AG09309 (cell line): ENCODE measurements around the gene GPR25.

Experiments
- DNase-seq: peaks from one replicate; pipeline ENCODE4 v3.0.0-alpha.2; 2010; ENCODE audit warnings: low read depth
- H3K4me3 ChIP-seq: 2 replicates; pipeline ENCODE4 v1.5.1; 2011; ENCODE audit warnings: mild to moderate bottlenecking, low read depth, low read length, moderate library complexity; ENCODE audit not compliant: control insufficient read depth
- TF ChIP-seq, protein P1 (sequence below): IDR thresholded peaks from 2 replicates; pipeline ENCODE4 v1.5.1; 2011; ENCODE audit warnings: mild to moderate bottlenecking, low read depth, low read length, inconsistent platforms; ENCODE audit not compliant: insufficient read depth, control insufficient read depth; ENCODE audit errors: missing control alignments

GPR25 gene

DNA sequence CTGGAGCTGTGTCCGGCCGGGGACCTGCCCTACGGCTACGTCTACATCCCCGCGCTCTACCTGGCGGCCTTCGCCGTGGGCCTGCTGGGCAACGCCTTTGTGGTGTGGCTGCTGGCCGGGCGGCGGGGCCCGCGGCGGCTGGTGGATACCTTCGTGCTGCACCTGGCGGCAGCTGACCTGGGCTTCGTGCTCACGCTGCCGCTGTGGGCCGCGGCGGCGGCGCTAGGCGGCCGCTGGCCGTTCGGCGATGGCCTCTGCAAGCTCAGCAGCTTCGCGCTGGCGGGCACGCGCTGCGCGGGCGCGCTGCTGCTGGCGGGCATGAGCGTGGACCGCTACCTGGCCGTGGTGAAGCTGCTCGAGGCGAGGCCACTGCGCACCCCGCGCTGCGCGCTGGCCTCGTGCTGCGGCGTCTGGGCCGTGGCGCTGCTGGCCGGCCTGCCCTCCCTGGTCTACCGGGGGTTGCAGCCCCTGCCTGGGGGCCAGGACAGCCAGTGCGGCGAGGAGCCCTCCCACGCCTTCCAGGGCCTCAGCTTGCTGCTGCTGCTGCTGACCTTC is 412 bp downstream of the GPR25 start:
- TF ChIP-seq, protein P1, sequence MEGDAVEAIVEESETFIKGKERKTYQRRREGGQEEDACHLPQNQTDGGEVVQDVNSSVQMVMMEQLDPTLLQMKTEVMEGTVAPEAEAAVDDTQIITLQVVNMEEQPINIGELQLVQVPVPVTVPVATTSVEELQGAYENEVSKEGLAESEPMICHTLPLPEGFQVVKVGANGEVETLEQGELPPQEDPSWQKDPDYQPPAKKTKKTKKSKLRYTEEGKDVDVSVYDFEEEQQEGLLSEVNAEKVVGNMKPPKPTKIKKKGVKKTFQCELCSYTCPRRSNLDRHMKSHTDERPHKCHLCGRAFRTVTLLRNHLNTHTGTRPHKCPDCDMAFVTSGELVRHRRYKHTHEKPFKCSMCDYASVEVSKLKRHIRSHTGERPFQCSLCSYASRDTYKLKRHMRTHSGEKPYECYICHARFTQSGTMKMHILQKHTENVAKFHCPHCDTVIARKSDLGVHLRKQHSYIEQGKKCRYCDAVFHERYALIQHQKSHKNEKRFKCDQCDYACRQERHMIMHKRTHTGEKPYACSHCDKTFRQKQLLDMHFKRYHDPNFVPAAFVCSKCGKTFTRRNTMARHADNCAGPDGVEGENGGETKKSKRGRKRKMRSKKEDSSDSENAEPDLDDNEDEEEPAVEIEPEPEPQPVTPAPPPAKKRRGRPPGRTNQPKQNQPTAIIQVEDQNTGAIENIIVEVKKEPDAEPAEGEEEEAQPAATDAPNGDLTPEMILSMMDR = no peak
- no peak overlapping the region for H3K4me3 ChIP-seq
- no peak for DNase-seq

DNA sequence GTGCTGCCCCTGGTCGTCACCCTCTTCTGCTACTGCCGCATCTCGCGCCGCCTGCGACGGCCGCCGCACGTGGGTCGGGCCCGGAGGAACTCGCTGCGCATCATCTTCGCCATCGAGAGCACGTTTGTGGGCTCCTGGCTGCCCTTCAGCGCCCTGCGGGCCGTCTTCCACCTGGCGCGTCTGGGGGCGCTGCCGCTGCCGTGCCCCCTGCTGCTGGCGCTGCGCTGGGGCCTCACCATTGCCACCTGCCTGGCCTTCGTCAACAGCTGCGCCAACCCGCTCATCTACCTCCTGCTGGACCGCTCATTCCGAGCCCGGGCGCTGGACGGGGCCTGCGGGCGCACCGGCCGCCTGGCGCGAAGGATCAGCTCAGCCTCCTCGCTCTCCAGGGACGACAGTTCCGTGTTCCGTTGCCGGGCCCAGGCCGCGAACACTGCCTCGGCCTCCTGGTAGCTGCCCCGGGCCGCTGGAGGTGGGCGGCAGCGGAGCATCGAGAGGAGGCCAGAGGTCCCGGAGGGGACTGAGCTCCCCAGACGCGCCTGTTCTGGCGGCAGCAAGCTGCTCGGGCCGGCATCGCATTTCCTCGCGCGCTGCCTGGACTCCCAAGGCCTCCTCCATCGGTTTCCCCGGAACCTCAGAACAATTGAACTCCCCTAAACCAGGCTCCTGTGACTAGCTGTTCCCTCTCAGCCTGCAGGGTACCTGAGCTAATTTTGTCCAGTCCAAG is 1.1 kb downstream of the GPR25 start:
- no peak for DNase-seq
- no peak overlapping the region for H3K4me3 ChIP-seq

DNA sequence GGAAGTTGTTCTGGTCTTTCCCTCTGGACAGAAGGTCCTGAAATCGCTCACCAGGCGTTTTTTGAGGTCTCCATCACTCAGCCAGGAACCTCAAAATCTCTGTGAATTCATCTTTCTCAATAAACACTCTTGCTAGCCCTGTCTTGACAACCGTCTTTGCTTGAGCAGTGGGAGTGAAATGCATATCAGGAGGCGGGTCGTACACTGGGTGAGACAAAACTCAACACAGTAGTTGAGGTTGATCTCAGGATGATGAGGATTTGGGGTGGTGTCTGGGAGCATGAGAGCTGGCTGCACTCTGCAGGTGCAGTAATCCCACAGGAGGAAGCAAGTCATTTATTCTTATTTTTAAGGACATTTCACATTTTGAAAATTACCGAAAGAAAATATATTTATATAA is 1.9 kb downstream of the GPR25 start:
- no peak overlapping the region for H3K4me3 ChIP-seq
- TF ChIP-seq, protein P1 = no peak
- DNase-seq = no peak

More for the DNA sequence above, 1.1 kb downstream of the GPR25 start:
- TF ChIP-seq, protein P1 = no peak

DNA sequence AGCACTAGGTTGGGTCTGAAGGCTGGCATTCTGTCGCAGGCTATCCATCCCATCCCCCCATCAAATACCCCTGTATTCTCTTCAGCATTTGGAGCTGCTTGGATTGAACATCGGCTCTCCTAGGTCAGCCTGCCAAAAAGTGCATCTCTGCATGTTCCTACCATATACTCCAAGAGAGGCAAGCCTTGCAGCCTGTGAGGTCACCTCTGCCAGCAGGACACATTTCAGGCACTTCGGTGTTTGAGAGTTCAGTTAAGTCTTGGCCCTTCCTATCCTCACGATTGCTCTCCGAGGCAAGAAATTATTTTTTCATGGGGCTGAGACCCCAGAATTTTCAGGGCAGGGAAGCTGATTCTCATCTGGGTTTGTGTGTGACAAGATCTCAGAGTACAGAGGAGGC is 2.6 kb downstream of the GPR25 start:
- H3K4me3 ChIP-seq = no peak overlapping the region
- TF ChIP-seq, protein P1 = no peak
- no peak for DNase-seq

DNA sequence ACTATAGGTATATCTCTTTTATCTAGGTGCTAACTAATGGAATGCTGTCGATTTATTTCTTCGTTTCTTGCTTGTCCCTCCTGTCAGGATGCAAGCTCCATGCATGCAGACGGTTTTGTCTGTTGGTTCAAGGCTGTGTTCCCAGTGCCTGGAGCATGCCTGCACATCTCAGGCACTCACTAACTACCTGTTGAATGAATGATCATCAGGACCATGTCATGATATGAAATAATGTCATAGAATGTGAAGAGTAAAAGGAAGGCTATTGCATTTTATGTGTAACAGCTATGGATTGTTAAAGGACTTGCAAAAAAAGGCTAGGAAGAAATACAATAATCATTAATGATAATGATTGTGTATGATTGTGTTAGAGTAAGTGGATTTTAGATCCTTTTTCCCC is 4.2 kb downstream of the GPR25 start:
- no peak overlapping the region for H3K4me3 ChIP-seq
- DNase-seq = no peak
- TF ChIP-seq, protein P1 = no peak

DNA sequence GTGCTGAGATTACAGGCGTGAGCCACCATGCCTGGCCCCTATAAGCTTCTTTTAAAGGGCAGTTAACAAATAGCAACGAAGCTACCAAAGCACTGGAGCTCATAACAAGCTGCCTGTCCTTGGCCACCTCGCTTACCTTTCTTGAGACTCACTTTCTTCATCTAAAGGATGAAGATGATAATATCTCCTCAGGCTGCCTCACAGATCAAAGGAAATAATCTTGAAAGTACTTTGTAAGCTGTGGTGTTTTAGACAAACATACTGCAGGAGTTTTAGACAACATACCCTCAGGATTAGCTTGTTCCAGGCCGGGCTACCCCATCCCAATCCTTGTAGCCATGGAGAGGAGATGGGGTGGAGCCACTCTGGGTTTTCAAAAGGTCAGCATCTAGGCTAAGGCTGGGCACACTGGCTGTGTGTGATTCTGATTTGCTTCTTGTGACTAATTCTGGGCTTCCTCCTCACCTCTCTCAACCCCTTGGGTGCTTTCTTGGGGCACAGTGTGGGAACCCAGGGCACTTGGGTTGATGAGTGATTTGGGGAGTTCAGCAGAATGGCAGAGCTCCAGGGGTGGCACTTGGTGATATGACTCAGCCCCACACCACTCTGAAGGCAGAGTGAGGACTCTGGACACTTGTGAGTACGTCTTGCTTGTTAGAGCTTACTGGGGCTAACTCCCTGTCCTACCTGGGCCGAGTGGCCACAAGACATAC is 5.2 kb downstream of the GPR25 start:
- TF ChIP-seq, protein P1 = no peak
- no peak overlapping the region for H3K4me3 ChIP-seq
- no peak for DNase-seq
